Mononuclear cell (primary cell): ENCODE data around the gene C2CD4C. TPM values are rescaled to one million over a fixed set of nuclear protein-coding genes. Genes with fewer than 3 reads are reported as not detected.
"Not testable (repeated sequence)": the region's sequence is repeated elsewhere in the genome, so short reads cannot be mapped to it uniquely, and the experiment has no call there.

ENCODE experiments used
- H3K27me3 ChIP-seq: 2 replicates; pipeline ENCODE4 v1.6.0; 2011; ENCODE audit warnings: low read length, control low read depth; ENCODE audit not compliant: insufficient read depth
- H3K4me1 ChIP-seq: 2 replicates; pipeline ENCODE4 v1.5.1; 2011; ENCODE audit warnings: mild to moderate bottlenecking, low read length, control low read depth; ENCODE audit not compliant: insufficient read depth
- H3K4me3 ChIP-seq: 2 replicates; pipeline ENCODE4 v1.5.1; 2011; ENCODE audit warnings: mild to moderate bottlenecking, low read length, moderate library complexity
- H3K9me3 ChIP-seq: 2 replicates; pipeline ENCODE4 v1.5.1; 2011; ENCODE audit warnings: low read depth, mild to moderate bottlenecking, control low read depth, low read length
- total RNA-seq: library from RNA; depleted of rRNA; stranded (reverse); fragments of >200 nt; gene quantifications from one replicate; pipeline ENCODE4 v1.2.3, GENCODE V29; 2012

C2CD4C gene
- total RNA-seq, 1 donor, result not detected

DNA sequence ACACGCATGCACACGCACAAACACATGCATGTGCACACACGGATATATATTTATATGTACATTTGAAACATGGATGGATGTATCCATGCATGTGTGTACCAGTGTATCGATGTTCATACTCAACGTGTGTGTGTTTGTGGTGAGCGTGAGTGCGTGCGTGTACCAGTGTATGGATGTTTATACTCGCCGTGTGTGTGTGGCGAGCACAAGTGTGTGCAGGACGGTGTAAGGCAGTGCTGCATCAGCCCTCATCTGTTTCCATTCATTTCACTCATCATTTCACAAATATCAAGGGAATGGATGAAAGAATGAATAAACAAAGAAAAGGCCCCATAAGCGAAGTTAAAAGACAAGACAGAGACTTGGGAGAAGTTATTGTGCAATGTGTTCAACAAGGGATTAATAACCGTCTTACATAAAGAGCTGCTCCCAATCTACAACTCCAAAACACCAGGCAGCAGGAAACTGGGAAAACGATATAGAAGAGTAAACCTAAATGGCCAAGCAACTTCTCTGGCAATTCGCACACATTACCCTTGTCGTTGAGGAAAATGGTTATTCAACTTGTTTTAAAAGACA lies 42.7 kb downstream of the C2CD4C start:
- H3K4me1 ChIP-seq, result no peaks in the 10 kb centered on the region
- H3K27me3 ChIP-seq, result no peaks in the 10 kb centered on the region
- H3K4me3 ChIP-seq, result no peak overlapping the region
- no peaks in the 10 kb centered on the region for H3K9me3 ChIP-seq

DNA sequence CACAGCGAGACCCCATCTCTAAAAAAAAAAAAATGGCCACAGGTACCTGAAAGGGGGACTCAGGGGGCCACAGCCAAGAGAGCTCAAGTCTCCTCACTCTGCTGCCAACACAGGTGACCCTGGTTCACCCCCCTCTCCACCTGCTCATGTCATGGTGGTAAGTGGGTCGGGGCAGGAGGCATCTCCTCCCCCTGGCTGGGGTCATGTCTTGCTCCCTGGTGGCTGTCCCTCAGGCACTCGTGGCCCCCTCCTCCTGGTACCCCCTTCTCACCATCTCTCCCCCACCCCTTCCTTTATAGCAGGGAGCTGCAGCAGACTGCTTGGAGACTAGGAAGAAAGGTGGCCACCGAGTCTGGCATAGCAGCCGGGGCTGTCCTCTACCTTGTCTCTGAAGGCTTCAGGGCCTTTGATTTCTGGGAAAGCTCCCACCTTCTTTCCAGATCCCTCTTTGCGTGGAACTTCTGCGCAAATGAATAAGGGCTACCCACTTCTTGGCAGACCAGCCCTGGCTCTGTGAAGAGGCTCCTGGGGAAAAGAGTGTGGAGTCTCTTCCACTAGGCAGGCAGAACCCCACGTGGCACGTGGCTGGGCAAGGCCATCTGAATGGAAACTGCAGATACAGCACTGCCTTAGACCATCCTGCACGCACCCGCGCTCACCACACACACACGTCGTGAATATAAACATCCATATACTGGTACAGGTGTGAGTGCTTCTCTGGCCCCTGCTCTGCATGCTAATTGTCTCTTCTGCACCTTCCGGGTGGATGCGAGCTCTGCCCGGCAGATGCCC lies 44.3 kb downstream of the C2CD4C start:
- H3K9me3 ChIP-seq, result no peaks in the 10 kb centered on the region
- no peaks in the 10 kb centered on the region for H3K4me1 ChIP-seq
- H3K4me3 ChIP-seq, result no peak overlapping the region
- H3K27me3 ChIP-seq, result no peaks in the 10 kb centered on the region

GRCh38 chr19:362683-363082 lies 46.3 kb downstream of the C2CD4C start:
- Histone ChIP-seq H3K4me3 (no peak overlapping the region), H3K9me3 (no peaks in the 10 kb centered on the region), H3K27me3 (no peaks in the 10 kb centered on the region), H3K4me1 (no peaks in the 10 kb centered on the region)

DNA sequence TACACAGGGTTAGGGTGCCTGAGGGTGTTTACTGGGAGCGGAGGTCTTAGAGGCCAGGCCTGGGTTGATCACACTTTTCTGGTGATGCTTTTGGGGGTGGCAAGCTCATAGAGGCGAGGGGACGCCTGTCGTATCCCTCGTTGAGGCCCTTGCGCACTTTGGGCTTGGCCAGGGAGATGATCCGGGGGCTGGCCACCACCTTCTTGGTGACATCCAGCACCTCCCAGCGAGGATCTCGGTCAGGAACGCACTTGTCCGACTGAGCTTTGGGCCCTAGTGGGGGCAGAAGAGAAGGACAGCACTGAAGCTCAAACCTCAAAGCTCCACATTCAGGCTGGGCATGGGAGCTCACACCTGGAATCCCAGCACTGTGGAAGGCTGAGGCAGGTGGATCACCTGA lies 46.8 kb downstream of the C2CD4C start:
- Histone ChIP-seq H3K4me3 (no peak overlapping the region), H3K27me3 (no peaks in the 10 kb centered on the region), H3K9me3 (no peaks in the 10 kb centered on the region), H3K4me1 (no peaks in the 10 kb centered on the region)

DNA sequence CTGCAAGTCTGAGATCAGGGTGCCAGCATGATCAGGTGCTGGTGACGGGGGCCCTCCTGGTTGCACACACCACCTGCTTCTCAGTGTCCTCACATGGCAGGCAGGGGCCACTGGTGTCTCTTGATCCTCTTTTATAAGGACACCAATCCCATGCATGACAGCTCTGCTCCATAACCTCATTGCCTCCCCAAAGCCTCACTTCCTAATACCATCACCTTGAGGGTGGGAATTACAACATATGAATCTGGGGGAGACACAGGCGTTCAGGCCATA lies 49.4 kb downstream of the C2CD4C start:
- Histone ChIP-seq H3K27me3 (no peaks in the 10 kb centered on the region), H3K4me3 (no peak overlapping the region), H3K4me1 (no peaks in the 10 kb centered on the region), H3K9me3 (no peaks in the 10 kb centered on the region)

GRCh38 chr19:355536-355935 lies 53.4 kb downstream of the C2CD4C start:
- not testable (repeated sequence) for H3K27me3 ChIP-seq, H3K4me1 ChIP-seq, H3K4me3 ChIP-seq, H3K9me3 ChIP-seq

Other genes starting within 250 kb of the C2CD4C start
- under 0.01 TPM for gene PLPP2, start 117.7 kb downstream of the C2CD4C start, total RNA-seq
- gene MIER2, start 64.4 kb downstream of the C2CD4C start, total RNA-seq, result 4.3 TPM
- gene SHC2, start 51.9 kb upstream of the C2CD4C start, total RNA-seq, result 0.42 TPM
- not detected for gene MADCAM1, start 87.3 kb upstream of the C2CD4C start, total RNA-seq
- 29.6 TPM for gene TPGS1, start 98.3 kb upstream of the C2CD4C start, total RNA-seq
- gene CDC34, start 122.6 kb upstream of the C2CD4C start, total RNA-seq, result 20.5 TPM
- gene GZMM, start 134.9 kb upstream of the C2CD4C start, total RNA-seq, result 63.7 TPM
- 94.2 TPM for gene BSG, start 163.4 kb upstream of the C2CD4C start, total RNA-seq
- 0.21 TPM for gene HCN2, start 180.7 kb upstream of the C2CD4C start, total RNA-seq
- 16.8 TPM for gene POLRMT, start 224.4 kb upstream of the C2CD4C start, total RNA-seq
- gene FGF22, start 230.7 kb upstream of the C2CD4C start, total RNA-seq, result 0.10 TPM